AG04450 (cell line): Measurements from ENCODE around the gene P2RY13. TPM values are rescaled to one million over a fixed set of nuclear protein-coding genes. Genes with fewer than 3 reads are reported as not detected.

Source experiments
- CTCF ChIA-PET: fragments of 300-600, 350-600 bp; formaldehyde crosslinking; extraction: SDS; loops from one replicate; lab custom pipeline; 2022; ENCODE audit warnings: antibody characterized with exemption, inconsistent platforms; lab: Charles Lee
- POLR2A ChIA-PET: fragments of 350-600 bp; formaldehyde crosslinking; extraction: SDS; loops from one replicate; lab custom pipeline; 2021; ENCODE audit warnings: antibody characterized with exemption, inconsistent platforms; lab: Yijun Ruan, JAX
- DNase-seq: peaks from one replicate; pipeline ENCODE4 v3.0.0-alpha.2; 2011; ENCODE audit warnings: low read depth, low spot score
- H3K27ac ChIP-seq: one replicate; pipeline ENCODE4 v1.5.1; 2012; ENCODE audit warnings: low read depth, low read length, control low read depth
- H3K27me3 ChIP-seq: one replicate; pipeline ENCODE4 v1.6.0; 2012; ENCODE audit warnings: low read length; ENCODE audit not compliant: control insufficient read depth, insufficient read depth
- H3K4me3 ChIP-seq: 2 replicates; pipeline ENCODE4 v1.5.1; 2011; ENCODE audit warnings: mild to moderate bottlenecking, low read depth, low read length, control low read depth
- H3K9me3 ChIP-seq: 2 replicates; pipeline ENCODE4 v1.5.1; 2012; ENCODE audit warnings: low read length; ENCODE audit not compliant: control insufficient read depth, insufficient read depth
- polyA plus RNA-seq: library from polyadenylated mRNA; depleted of rRNA; stranded (reverse); fragments of >200 nt; gene quantifications from 2 replicates; pipeline ENCODE4 v1.2.3, GENCODE V29; 2011
- TF ChIP-seq, protein P1 (sequence below): IDR thresholded peaks from 2 replicates; pipeline ENCODE4 v1.5.1; 2011; ENCODE audit warnings: low read depth, low read length, control low read depth, inconsistent platforms

Gene P2RY13
- polyA plus RNA-seq, 1 experiment: not detected

DNA sequence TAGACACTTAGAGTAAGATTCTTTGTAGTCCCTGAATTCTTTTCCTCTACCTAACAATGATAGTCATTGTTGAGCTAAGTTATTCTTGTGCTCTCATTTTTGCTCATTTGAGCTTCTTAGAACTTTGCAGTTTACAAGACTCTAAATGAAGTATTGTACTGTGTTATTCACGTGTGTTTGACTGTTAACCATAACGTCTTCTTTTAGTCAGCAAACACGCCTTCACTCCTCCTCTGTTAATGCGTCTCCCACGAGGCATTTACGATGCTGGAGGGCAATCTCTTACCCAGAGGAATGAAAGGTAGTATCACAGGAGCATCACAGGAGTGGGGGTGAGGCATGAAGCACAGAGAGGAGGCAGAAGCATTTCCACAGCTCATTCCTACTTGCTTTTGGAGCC is 36.2 kb downstream of the P2RY13 start:
- H3K27me3 ChIP-seq: no peaks in the 10 kb centered on the region
- no peak overlapping the region for H3K4me3 ChIP-seq
- no peaks in the 10 kb centered on the region for H3K9me3 ChIP-seq
- CTCF ChIA-PET: interaction anchor here (0.6 to 4.1 kb wide), 7 partner anchors 11 to 1023 kb away, joined by 5 to 32 read pairs (median 6); no protein-coding TSS in a partner anchor
- POLR2A ChIA-PET: no interaction called here
- TF ChIP-seq, protein P1, sequence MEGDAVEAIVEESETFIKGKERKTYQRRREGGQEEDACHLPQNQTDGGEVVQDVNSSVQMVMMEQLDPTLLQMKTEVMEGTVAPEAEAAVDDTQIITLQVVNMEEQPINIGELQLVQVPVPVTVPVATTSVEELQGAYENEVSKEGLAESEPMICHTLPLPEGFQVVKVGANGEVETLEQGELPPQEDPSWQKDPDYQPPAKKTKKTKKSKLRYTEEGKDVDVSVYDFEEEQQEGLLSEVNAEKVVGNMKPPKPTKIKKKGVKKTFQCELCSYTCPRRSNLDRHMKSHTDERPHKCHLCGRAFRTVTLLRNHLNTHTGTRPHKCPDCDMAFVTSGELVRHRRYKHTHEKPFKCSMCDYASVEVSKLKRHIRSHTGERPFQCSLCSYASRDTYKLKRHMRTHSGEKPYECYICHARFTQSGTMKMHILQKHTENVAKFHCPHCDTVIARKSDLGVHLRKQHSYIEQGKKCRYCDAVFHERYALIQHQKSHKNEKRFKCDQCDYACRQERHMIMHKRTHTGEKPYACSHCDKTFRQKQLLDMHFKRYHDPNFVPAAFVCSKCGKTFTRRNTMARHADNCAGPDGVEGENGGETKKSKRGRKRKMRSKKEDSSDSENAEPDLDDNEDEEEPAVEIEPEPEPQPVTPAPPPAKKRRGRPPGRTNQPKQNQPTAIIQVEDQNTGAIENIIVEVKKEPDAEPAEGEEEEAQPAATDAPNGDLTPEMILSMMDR: no peak
- no peak overlapping the region for H3K27ac ChIP-seq
- DNase-seq: no peak

DNA sequence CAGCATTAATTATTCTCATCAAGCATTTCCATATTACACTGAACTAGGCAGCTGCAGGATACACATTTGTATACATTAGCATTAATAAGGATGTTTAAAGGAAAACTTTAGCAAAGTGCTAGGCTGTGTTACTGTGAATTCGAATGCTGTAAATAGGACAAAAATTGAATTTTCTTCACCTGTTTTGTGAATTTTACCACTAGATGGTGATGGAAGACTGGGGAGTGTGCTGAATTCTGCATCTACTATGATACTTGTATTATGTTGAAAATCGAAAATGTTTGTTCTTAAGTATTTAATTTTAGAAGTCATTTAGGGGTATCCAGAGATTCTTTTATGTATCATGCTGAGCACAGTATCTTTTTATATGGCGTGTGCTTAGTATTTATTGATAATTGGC is 38.7 kb downstream of the P2RY13 start:
- Histone ChIP-seq H3K27ac (no peak overlapping the region), H3K9me3 (no peaks in the 10 kb centered on the region), H3K27me3 (no peaks in the 10 kb centered on the region), H3K4me3 (no peak overlapping the region)
- TF ChIP-seq, protein P1: peak; percentile 64
- ChIA-PET POLR2A (no interaction called here), CTCF (interaction anchor here (0.7 to 4.1 kb wide), 14 partner anchors 11 to 1216 kb away, joined by 3 to 32 read pairs (median 4); no protein-coding TSS in a partner anchor)
- no peak for DNase-seq

DNA sequence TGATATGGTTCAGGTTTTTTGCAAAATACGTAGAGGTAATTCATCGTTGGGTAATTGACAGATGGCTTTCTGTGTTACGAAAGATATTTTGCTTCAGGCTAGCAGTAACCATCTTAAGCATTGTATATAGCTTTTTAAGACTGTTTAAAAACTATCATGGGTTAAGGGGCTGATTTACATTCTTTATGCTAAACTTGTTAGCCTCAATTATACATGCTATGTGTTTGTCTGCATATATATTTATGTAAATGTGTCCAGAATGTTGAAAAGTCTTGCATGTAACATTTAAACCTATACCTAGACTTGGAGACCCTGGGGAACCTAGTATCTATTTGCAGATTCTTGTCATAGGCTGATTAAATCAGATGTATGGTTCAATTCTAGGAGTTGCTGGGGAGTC is 39.9 kb downstream of the P2RY13 start:
- H3K4me3 ChIP-seq: no peak overlapping the region
- no peak for DNase-seq
- POLR2A ChIA-PET: no interaction called here
- TF ChIP-seq, protein P1: no peak
- no peak overlapping the region for H3K27ac ChIP-seq
- CTCF ChIA-PET: interaction anchor here (0.9 to 2.6 kb wide), 8 partner anchors 34 to 550 kb away, joined by 3 to 17 read pairs (median 4); no protein-coding TSS in a partner anchor
- H3K9me3 ChIP-seq: no peaks in the 10 kb centered on the region
- no peaks in the 10 kb centered on the region for H3K27me3 ChIP-seq

DNA sequence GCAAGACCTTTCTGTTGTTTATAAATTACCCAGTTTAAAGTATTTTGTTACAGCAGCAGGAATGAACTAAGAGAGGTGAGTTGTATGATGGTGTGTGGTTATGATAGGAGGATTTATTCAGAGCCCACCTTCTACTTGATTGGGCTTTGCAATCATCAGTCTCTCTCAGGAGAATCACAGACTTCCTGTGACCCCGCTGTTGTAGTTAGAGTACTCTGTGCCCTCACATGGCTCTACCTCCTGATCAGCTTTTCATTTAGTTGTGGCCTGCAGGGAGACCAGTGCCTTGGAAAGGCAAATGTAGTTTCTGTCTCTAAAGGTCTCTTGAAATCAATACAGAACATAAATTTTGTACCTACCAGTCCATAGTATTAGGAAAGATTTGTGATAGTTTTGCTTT is 43.4 kb downstream of the P2RY13 start:
- ChIA-PET CTCF (interaction anchor here (0.5 to 3.5 kb wide), 5 partner anchors 42 to 553 kb away, joined by 4 to 44 read pairs (median 6); no protein-coding TSS in a partner anchor), POLR2A (no interaction called here)
- no peak overlapping the region for H3K4me3 ChIP-seq
- TF ChIP-seq, protein P1: no peak
- no peak for DNase-seq
- H3K27me3 ChIP-seq: no peaks in the 10 kb centered on the region
- no peak overlapping the region for H3K27ac ChIP-seq
- H3K9me3 ChIP-seq: no peaks in the 10 kb centered on the region

DNA sequence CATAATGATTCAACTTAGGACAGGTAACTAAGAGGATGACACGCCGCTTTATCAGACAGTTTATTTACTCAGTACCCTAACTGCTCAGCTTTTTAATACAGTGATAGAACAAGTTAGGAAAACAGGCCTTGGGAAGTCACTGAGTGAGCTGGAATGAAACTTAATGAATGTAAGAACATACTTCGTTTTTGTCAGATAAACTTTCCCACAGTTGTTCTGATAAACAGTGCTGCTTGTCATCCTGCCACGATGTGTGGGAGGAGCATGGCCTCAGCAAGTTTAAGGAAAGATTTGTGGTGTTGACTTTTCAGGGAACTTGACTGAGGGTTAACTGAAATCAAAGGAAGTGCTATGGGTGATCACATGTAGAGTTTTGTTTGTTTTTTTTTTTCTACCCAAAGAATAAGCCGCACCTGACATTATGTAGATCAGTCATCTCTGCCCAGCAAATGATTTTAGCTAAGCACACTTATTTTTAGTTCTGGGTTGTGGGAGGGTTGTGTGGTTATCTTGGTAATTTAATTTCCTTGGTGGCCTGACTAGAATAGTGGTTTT is 45.4 kb downstream of the P2RY13 start:
- Histone ChIP-seq H3K27ac (no peak overlapping the region), H3K4me3 (no peak overlapping the region), H3K9me3 (no peaks in the 10 kb centered on the region), H3K27me3 (no peaks in the 10 kb centered on the region)
- TF ChIP-seq, protein P1: no peak
- peak; percentile 53 for DNase-seq
- POLR2A ChIA-PET: no interaction called here
- CTCF ChIA-PET: interaction anchor here (0.6 to 3.5 kb wide), 8 partner anchors 20 to 554 kb away, joined by 3 to 44 read pairs (median 3); no protein-coding TSS in a partner anchor
